Right ventricle myocardium superior (tissue), 1 donor: ENCODE results near the gene COL20A1. TPM values are rescaled to one million over a fixed set of nuclear protein-coding genes. Genes with fewer than 3 reads are reported as not detected.
A peak's percentile ranks its signal among the peaks of the same experiment; 100 is the strongest.
"Not testable (repeated sequence)": the region's sequence is repeated elsewhere in the genome, so short reads cannot be mapped to it uniquely, and the experiment has no call there.

Experiments used
- ATAC-seq: fragments of 200-7000 bp; cut with Tn5 transposase; one replicate; pipeline ENCODE4 v1.9.1; 2020; ENCODE audit warnings: mild to moderate bottlenecking; ENCODE audit not compliant: poor library complexity
- DNase-seq: peaks from one replicate; pipeline ENCODE4 v3.0.0-alpha.2; 2020
- intact Hi-C: fragments of 100-400 bp; cut with DNase I; formaldehyde crosslinking; loops from one replicate; pipeline ENCODE4 v1.11.2; 2022
- total RNA-seq: library from RNA; stranded (reverse); fragmentation: NEBNext Ultra II Directional; extraction: Animal tissue kit (Norgen Biotek cat#: 25700); gene quantifications from one replicate; pipeline ENCODE4 v1.2.1, GENCODE V29; 2021
- donor health status: DM: no; HTN: yes; CAD: no; lungs with severe emphysema.

COL20A1 gene
- total RNA-seq, 1 donor from 2014 or later: not detected

- no peak for ATAC-seq
- intact Hi-C loops: no loop called here
- no peak for DNase-seq
Observed at GRCh38 chr20:63337786-63338420, 44.9 kb downstream of the COL20A1 start.

- DNase-seq, intact Hi-C loops, ATAC-seq: not testable (repeated sequence)
Observed at GRCh38 chr20:63339154-63340094, 46.4 kb downstream of the COL20A1 start.

DNA sequence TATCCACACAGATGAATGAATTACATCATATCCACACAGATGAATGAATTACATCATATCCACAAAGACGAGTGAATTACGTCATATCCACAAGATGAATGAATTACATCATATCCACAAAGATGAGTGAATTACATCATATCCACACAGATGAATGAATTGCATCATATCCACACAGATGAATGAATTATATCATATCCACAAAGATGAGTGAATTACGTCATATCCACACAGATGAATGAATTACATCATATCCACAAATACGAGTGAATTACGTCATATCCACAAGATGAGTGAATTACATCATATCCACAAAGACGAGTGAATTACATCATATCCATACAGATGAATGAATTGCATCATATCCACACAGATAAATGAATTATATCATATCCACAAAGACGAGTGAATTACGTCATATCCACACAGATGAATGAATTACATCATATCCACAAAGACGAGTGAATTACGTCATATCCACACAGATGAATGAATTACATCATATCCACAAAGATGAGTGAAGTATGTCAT is 47.2 kb downstream of the COL20A1 start:
- intact Hi-C loops, DNase-seq, ATAC-seq: not testable (repeated sequence)

- intact Hi-C loops: no loop called here
- DNase-seq (no peak), ATAC-seq (no peak)
Observed at GRCh38 chr20:63342561-63343459, 49.8 kb downstream of the COL20A1 start.

DNA sequence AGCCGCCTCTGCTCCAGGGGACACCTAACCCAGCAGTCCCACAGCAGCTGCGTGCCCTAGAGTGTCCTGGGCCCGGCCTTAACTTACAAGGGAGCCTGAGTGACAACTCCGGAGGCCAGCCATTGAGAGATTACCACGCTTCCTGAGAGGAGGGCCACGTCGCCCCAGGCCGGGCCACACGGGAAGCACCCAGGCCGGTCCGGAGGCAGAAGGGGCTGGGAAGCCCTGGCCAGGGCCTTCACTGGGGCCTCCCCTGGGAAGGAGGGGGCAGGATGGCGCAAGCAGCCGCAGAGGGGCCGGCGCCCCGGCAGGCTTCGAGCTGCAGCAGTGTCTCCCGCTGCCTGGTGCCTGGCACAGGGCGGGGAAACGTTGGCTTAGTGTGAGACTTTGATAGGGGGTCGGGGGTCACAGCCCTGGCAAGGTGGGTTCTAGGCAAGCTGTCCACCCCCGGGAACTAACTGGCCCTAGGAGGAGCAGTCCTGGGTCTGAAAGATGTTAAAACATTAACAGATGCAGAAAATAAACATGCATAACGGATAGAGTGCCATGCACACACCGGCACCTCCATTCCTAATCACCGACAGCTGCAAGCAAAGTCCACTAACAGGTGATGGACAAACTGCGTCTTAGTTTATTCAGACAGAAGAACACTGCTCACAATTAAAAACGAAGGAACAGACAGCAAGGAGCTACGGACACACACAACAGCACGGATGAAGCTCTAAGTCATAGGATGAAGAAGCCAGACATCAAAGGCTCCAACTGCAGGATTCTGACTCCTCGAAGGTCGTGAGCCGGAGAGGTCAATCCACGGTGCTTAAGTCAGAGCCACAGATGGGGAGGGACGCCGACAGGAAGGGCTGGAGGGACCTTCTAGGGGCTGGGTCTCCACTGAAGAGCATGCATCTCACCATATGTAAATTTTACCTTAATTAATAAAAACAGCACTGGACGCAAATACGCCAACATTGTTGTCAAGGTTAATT is 50.8 kb downstream of the COL20A1 start:
- no peak for ATAC-seq
- no peak for DNase-seq
- intact Hi-C loops: no loop called here

DNA sequence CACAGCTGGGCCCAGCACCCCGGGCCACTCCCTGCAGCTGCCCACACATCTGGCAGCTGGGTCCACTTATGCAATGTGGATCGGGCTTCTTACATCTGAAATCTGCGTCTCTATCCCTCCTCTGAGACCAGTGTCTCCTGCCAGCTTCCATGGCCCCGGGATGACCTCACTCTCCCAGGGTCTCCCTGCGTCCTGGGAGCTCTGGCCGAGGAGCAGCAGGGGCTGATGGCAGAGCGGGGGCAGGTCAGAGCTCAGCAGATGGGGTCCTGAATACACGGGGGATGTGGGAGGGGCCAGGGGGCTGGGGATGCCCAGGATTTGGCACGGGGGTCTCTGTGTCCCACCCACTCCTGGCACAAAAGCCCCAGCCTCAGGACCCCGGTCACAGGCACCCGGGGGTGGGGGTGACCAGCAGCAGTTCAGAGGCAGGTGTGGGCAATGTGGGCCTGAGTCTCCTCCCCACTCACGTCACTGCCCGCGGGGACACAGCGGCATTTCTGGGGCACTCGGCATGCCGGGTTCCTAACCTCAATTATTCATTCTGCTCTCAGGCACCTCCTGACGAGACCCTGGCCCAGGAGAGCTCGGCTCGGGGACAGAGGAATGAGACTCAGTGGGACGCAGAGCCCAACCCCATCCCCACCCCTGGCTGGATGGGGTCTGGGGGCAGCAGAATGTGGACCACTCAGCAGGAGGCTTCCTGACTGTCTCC is 51.8 kb downstream of the COL20A1 start:
- intact Hi-C loops: no loop called here
- DNase-seq (peak; percentile 82), ATAC-seq (peak; percentile 83)

DNA sequence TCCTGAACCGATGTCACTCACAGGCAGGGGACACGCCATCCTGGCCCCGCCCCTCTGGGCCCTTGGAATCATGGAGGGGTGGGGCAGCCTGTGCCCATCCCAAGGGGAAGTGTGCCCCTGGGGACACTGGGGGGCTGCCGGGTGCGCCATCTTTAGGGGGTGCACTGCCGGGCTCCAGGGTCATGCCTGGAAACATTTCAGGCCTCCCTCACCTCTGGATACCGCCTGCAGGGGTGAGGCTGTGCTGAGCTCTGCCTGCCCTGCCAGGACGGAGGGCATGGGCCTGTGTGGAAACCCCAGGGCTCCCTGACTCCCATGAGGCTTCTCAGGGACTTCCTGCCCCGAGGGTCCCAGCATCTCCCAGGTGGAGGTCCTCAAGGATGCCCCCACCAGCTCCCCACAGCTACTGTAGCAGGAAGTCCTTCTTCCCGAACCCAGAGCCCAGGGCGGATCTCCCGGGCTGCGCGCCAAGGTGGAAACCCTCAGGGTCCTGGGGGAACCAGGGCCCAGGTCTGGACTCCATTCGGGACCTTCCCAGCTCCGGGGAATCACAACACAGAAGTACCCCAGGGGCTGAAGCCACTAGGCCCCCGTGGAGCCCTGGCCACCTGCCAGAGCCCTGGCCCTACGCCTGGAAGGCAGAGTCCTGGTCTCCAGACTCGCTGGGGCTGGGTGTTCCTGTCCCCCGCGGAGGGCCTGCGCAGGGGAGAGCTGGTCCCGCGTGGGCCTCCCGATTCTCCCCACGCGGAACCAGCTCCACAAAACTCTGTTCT is 52.5 kb downstream of the COL20A1 start:
- intact Hi-C loops: no loop called here
- DNase-seq (peak; percentile 76), ATAC-seq (peak; percentile 54)

DNA sequence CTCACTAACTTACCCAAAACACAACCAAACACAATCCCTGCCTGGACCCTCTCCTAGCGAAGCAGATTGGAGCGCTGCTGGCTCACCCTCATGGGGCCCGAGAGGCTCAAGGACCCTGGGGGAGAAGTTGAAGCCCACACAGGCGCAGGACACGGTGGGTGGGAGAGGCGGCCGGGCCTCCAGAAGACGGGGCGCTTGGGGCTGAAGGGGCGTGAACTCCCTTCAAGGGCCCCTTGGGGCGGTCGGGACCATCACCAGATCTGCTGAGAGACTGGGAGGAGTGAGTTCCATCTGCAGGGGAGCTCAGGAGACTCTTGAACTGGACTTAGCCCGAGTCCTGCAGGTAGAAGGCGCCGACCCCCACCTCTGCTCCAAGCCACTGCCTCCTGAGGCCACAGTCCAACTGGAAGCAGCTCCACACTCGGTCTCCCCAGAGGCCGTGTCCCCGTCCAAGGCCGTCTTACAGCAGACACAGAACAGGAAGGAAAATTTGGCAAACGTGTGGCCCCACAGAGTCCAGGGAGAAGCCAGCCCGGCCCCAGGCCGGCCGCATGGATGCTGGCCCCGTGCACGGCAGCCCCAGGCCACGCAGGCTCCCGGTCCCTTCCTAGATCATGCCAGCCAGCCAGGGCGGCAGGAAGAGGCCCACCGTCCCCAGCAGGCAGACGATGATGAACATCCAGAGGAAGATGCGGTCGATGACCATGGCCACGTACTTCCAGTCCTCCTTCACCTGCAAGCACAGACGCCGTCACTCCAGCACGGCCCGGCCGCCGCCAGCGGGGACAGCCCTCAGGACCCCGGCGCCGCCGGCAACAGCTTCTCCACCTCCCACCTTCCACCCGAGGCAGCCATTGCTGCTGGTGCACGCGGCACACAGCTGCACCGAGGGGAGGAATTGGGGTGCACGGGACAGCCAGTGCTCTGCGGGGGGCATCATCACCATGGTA is 53.4 kb downstream of the COL20A1 start:
- intact Hi-C loops: no loop called here
- DNase-seq (peak; percentile 56), ATAC-seq (peak; percentile 19)

DNA sequence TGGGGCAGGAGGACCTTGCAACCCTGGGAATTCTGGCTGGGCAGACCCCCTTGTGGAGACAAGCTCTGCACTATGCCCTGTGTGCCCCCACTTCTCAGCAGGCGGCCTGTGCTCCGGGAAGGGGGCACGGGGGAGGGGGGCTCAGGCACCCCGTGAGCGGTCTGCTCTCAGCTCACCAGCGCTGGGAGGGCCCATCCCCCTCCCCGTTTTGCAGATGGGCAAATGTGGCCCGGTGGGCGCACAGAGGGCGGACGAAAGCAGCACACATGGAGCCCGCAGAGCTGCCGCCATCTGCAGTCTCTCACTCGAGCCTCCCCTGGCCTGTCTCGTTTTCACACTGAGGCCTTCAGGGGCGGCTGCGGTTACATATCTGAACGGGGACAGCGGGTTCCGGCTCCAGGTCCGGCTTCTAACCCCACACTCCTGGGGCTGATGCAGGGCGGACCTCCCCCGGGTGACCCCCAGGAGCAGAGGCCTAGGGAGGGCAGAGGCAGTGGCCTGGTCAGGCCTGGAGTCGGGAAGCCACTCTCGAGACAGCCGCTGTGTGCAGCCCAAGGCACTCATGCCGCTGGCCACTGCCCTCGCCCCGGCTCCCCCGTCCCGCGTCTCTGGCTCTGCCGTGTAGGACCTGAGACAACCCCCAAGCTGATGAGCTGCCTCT is 54.2 kb downstream of the COL20A1 start:
- intact Hi-C loops: no loop called here
- DNase-seq (peak; percentile 36), ATAC-seq (no peak)

DNA sequence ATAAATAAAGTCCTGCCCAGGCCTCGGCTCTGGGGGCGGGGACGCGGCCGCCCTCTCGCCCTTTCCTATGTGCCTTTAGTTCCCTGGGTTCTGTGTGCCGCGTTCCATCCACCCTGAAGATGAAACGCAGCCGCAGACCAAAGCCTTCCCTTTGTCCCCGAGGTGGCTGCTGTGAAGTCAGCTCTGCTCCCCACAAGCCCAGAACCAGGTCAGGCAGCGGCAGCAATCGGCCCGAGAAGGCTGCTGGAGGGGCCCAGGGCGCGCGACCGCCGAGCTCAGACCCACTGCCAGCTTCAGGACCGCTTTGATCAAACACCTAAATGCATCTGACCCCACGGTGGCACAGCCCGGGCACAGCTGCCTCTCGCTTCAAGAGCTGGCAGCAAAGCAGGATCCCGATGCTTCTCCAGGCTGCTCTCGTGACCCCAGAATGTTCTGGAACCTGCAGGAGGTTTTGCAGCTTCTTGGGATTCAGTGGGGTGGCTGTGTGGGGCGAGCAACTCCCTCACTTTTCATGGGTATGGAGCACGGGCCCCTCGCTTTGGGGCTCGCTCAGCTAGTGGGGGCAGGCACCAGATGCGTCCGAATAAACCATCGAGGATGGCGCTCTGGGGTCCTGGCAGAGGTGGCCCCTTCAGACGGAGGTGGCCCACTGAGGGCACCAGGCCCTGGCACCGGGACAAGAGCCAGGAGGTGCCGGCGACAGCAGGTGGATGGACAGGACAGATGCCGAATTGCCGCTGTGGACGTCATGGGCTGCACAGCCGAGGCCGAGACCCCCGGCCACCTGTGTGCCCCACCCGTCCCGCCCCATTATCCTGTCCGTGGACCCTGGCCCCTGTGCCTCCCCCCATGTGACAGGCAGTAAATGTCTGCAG is 55.2 kb downstream of the COL20A1 start:
- intact Hi-C loops: no loop called here
- no peak for ATAC-seq
- DNase-seq: peak; percentile 32

GRCh38 chr20:63348828-63349515 is 56.0 kb downstream of the COL20A1 start:
- DNase-seq (peak; percentile 16), ATAC-seq (no peak)
- intact Hi-C loops: no loop called here

DNA sequence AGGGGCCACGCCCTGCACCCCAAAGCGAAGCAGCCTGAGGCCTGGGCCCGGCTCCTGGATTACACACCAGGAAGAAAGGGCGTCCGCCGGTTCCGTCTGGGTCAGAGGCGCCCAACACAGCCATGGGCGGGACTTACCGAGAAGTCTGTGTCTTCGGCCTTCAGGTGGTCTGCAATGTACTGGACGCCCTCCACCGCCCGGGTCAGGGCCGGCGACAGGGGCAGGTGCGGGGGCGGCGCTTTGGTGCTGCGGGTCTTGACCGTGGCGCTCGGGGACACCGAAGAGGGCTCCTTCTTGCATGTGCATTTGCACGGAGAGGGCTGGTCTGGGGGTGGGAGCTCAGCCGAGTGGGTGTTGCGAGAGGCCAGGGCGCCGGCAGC is 56.5 kb downstream of the COL20A1 start:
- intact Hi-C loops: no loop called here
- DNase-seq: no peak
- no peak for ATAC-seq

- no peak for DNase-seq
- intact Hi-C loops: no loop called here
Observed at GRCh38 chr20:63350196-63350595, 57.2 kb downstream of the COL20A1 start.

More at GRCh38 chr20:63350196-63350595, 57.2 kb downstream of the COL20A1 start:
- no peak for ATAC-seq
